BLaER1 (cell line): ENCODE data around the gene NIM1K.

Experiments used
- H3K27ac ChIP-seq: shearing (Covaris generic); formaldehyde crosslinking; 2 replicates; pipeline ENCODE4 v1.8.1; 2022
- H3K27me3 ChIP-seq: shearing (Covaris generic); formaldehyde crosslinking; 2 replicates; pipeline ENCODE4 v1.8.1; 2022
- H3K36me3 ChIP-seq: shearing (Covaris generic); formaldehyde crosslinking; 2 replicates; pipeline ENCODE4 v1.8.1; 2022
- H3K4me1 ChIP-seq: shearing (Covaris generic); formaldehyde crosslinking; 2 replicates; pipeline ENCODE4 v1.8.1; 2022
- H3K4me2 ChIP-seq: shearing (Covaris generic); formaldehyde crosslinking; 2 replicates; pipeline ENCODE4 v1.8.1; 2022
- H3K4me3 ChIP-seq: shearing (Covaris generic); formaldehyde crosslinking; 2 replicates; pipeline ENCODE4 v1.8.1; 2022
- H3K9ac ChIP-seq: shearing (Covaris generic); formaldehyde crosslinking; 2 replicates; pipeline ENCODE4 v1.8.1; 2022
- H3K9me3 ChIP-seq: shearing (Covaris generic); formaldehyde crosslinking; 2 replicates; pipeline ENCODE4 v1.8.1; 2022
- H4K20me1 ChIP-seq: shearing (Covaris generic); formaldehyde crosslinking; 2 replicates; pipeline ENCODE4 v1.8.1; 2022
- Cebpa-rat ChIP-seq: shearing (Covaris generic); IDR thresholded peaks from 2 replicates; pipeline ENCODE4 v1.8.1; 2022

Gene NIM1K

GRCh38 chr5:43273552-43273951 is 81.5 kb downstream of the NIM1K start:
- Histone ChIP-seq H3K9me3 (no peaks in the 10 kb centered on the region), H3K27ac (no peak overlapping the region)

GRCh38 chr5:43274435-43275114 is 82.5 kb downstream of the NIM1K start:
- H3K4me1 ChIP-seq, result no peaks in the 10 kb centered on the region
- H3K36me3 ChIP-seq, result no peaks in the 10 kb centered on the region
- TF ChIP-seq Cebpa-rat, result no peak
- H4K20me1 ChIP-seq, result no peaks in the 10 kb centered on the region
- H3K9me3 ChIP-seq, result no peaks in the 10 kb centered on the region
- no peak overlapping the region for H3K4me2 ChIP-seq
- no peak overlapping the region for H3K9ac ChIP-seq
- H3K27ac ChIP-seq, result no peak overlapping the region
- H3K4me3 ChIP-seq, result no peak overlapping the region
- H3K27me3 ChIP-seq, result no peaks in the 10 kb centered on the region

More at GRCh38 chr5:43273552-43273951, 81.5 kb downstream of the NIM1K start:
- Histone ChIP-seq H3K36me3 (no peaks in the 10 kb centered on the region), H4K20me1 (no peaks in the 10 kb centered on the region), H3K4me1 (no peaks in the 10 kb centered on the region), H3K4me2 (no peak overlapping the region), H3K27me3 (no peaks in the 10 kb centered on the region), H3K9ac (no peak overlapping the region), H3K4me3 (no peak overlapping the region)
- TF ChIP-seq Cebpa-rat, result no peak

- Histone ChIP-seq H3K9ac (no peak overlapping the region), H3K4me3 (no peak overlapping the region), H3K9me3 (no peaks in the 10 kb centered on the region), H3K4me2 (no peak overlapping the region), H3K4me1 (no peaks in the 10 kb centered on the region), H3K27me3 (no peaks in the 10 kb centered on the region), H4K20me1 (no peaks in the 10 kb centered on the region), H3K27ac (no peak overlapping the region), H3K36me3 (no peaks in the 10 kb centered on the region)
- no peak for TF ChIP-seq Cebpa-rat
Observed at GRCh38 chr5:43275391-43275790, 83.4 kb downstream of the NIM1K start.

GRCh38 chr5:43279548-43280274 is 87.7 kb downstream of the NIM1K start:
- Histone ChIP-seq H3K9me3 (no peaks in the 10 kb centered on the region), H3K36me3 (no peaks in the 10 kb centered on the region), H3K4me1 (no peaks in the 10 kb centered on the region), H3K4me3 (no peak overlapping the region), H3K27me3 (no peaks in the 10 kb centered on the region), H3K9ac (no peak overlapping the region), H3K27ac (no peak overlapping the region), H3K4me2 (no peak overlapping the region), H4K20me1 (no peaks in the 10 kb centered on the region)
- TF ChIP-seq Cebpa-rat, result no peak

GRCh38 chr5:43281840-43282658 is 90.0 kb downstream of the NIM1K start:
- H3K27me3 ChIP-seq, result no peaks in the 10 kb centered on the region
- no peak overlapping the region for H3K4me3 ChIP-seq
- H3K27ac ChIP-seq, result no peak overlapping the region
- H3K9me3 ChIP-seq, result no peaks in the 10 kb centered on the region
- no peaks in the 10 kb centered on the region for H3K4me1 ChIP-seq
- H3K36me3 ChIP-seq, result peaks cover 12% of the 10 kb centered on the region
- H4K20me1 ChIP-seq, result no peaks in the 10 kb centered on the region
- no peak overlapping the region for H3K4me2 ChIP-seq
- H3K9ac ChIP-seq, result no peak overlapping the region
- TF ChIP-seq Cebpa-rat, result no peak

GRCh38 chr5:43286623-43287022 is 94.6 kb downstream of the NIM1K start:
- H3K9ac ChIP-seq, result no peak overlapping the region
- no peak overlapping the region for H3K27ac ChIP-seq
- TF ChIP-seq Cebpa-rat, result no peak
- H3K27me3 ChIP-seq, result no peaks in the 10 kb centered on the region
- no peaks in the 10 kb centered on the region for H3K4me1 ChIP-seq
- H3K9me3 ChIP-seq, result no peaks in the 10 kb centered on the region
- no peak overlapping the region for H3K4me3 ChIP-seq
- H3K4me2 ChIP-seq, result no peak overlapping the region
- H4K20me1 ChIP-seq, result no peaks in the 10 kb centered on the region
- peaks cover 50% of the 10 kb centered on the region for H3K36me3 ChIP-seq

GRCh38 chr5:43287493-43287892 is 95.5 kb downstream of the NIM1K start:
- H3K9ac ChIP-seq, result no peak overlapping the region
- H3K27ac ChIP-seq, result no peak overlapping the region
- no peaks in the 10 kb centered on the region for H4K20me1 ChIP-seq
- no peak overlapping the region for H3K4me3 ChIP-seq
- no peaks in the 10 kb centered on the region for H3K9me3 ChIP-seq
- no peak overlapping the region for H3K4me2 ChIP-seq
- TF ChIP-seq Cebpa-rat, result no peak
- no peaks in the 10 kb centered on the region for H3K27me3 ChIP-seq
- peaks cover 58% of the 10 kb centered on the region for H3K36me3 ChIP-seq
- no peaks in the 10 kb centered on the region for H3K4me1 ChIP-seq

- no peak overlapping the region for H3K4me2 ChIP-seq
- H3K4me3 ChIP-seq, result no peak overlapping the region
- no peaks in the 10 kb centered on the region for H4K20me1 ChIP-seq
- H3K9me3 ChIP-seq, result no peaks in the 10 kb centered on the region
- no peaks in the 10 kb centered on the region for H3K27me3 ChIP-seq
- H3K4me1 ChIP-seq, result no peaks in the 10 kb centered on the region
- no peak overlapping the region for H3K27ac ChIP-seq
- no peak for TF ChIP-seq Cebpa-rat
- peaks cover 67% of the 10 kb centered on the region for H3K36me3 ChIP-seq
- H3K9ac ChIP-seq, result no peak overlapping the region
Observed at GRCh38 chr5:43288269-43288831, 96.3 kb downstream of the NIM1K start.

GRCh38 chr5:43290726-43291125 is 98.7 kb downstream of the NIM1K start:
- H3K27me3 ChIP-seq, result no peaks in the 10 kb centered on the region
- no peaks in the 10 kb centered on the region for H3K4me1 ChIP-seq
- no peak for TF ChIP-seq Cebpa-rat

More at GRCh38 chr5:43290726-43291125, 98.7 kb downstream of the NIM1K start:
- Histone ChIP-seq H3K9ac (no peak overlapping the region), H3K36me3 (peaks cover 88% of the 10 kb centered on the region), H3K27ac (no peak overlapping the region), H3K9me3 (no peaks in the 10 kb centered on the region), H3K4me2 (no peak overlapping the region), H3K4me3 (no peak overlapping the region), H4K20me1 (no peaks in the 10 kb centered on the region)
